Measurements from ENCODE around the gene DISC1. TPM values are rescaled to one million over a fixed set of nuclear protein-coding genes. Genes with fewer than 3 reads are reported as not detected.

The DISC1 gene
- total RNA-seq, 1 experiment from 2014 or later: 1.8 TPM

- no peak for DNase-seq (ENCODE audit: low read depth, low spot score)
- Histone ChIP-seq H2AFZ (ENCODE audit: low read depth, low read length, poor library complexity, severe bottlenecking) (no peak overlapping the region), H3K4me1 (ENCODE audit: control insufficient read depth in 1 of 2, insufficient read depth in 2 of 2, low read length in 2 of 2) (no peaks in the 10 kb centered on the region), H3K9me3 (ENCODE audit: control insufficient read depth in 1 of 2, insufficient read depth in 1 of 2, low read depth in 1 of 2, low read length in 2 of 2) (no peaks in the 10 kb centered on the region), H4K20me1 (ENCODE audit: insufficient read depth) (no peaks in the 10 kb centered on the region), H3K36me3 (ENCODE audit: control insufficient read depth in 1 of 2, insufficient read depth in 2 of 2, low read length in 2 of 2) (no peaks in the 10 kb centered on the region), H3K27me3 (ENCODE audit: insufficient read depth, low read length) (peaks cover 6% of the 10 kb centered on the region; the same call in 1 of the 2 replicates), H3K4me3 (replicated peaks in 1 of 2; ENCODE audit: low read depth in 1 of 2, low read length in 2 of 2) (no peak overlapping the region), H3K4me2 (ENCODE audit: low read length) (no peak overlapping the region), H3K9me2 (ENCODE audit: insufficient read depth) (no peaks in the 10 kb centered on the region), H3K79me2 (ENCODE audit: insufficient read depth, low read length) (no peaks in the 10 kb centered on the region), H3K9ac (ENCODE audit: low read length) (no peak overlapping the region), H3K27ac (ENCODE audit: low read depth, low read length) (no peak overlapping the region)
- ChIA-PET POLR2A (no interaction called here), CTCF (no interaction called here), RAD21 (ENCODE audit: low non-redundant PET in 1 of 2, low total read pairs in 2 of 2, uncharacterized antibody in 2 of 2, unreplicated experiment in 2 of 2) (no interaction called here)
- TF ChIP-seq EZH2phosphoT487 (IDR thresholded peaks at IDR 0.05; ENCODE audit: borderline replicate concordance): no peak
- no peak for TF ChIP-seq CEBPB (IDR thresholded peaks at IDR 0.05; ENCODE audit: low read depth)
- no peak for TF ChIP-seq SP1 (IDR thresholded peaks at IDR 0.05; ENCODE audit: low read depth)
- no peak for TF ChIP-seq CBX3 (IDR thresholded peaks at IDR 0.05; ENCODE audit: low read depth)
- no peak for TF ChIP-seq SIN3A (IDR thresholded peaks at IDR 0.05; ENCODE audit: low read depth)
- no peak for TF ChIP-seq MAX (IDR thresholded peaks at IDR 0.05)
- TF ChIP-seq ZFX (IDR thresholded peaks at IDR 0.05): no peak
- TF ChIP-seq FOSL1 (IDR thresholded peaks at IDR 0.05; ENCODE audit: low read depth): no peak
- TF ChIP-seq ATF3 (IDR thresholded peaks at IDR 0.05): no peak
- TF ChIP-seq POLR2AphosphoS5 (IDR thresholded peaks at IDR 0.05; ENCODE audit: low read depth, low read length): no peak
- TF ChIP-seq, protein P1, sequence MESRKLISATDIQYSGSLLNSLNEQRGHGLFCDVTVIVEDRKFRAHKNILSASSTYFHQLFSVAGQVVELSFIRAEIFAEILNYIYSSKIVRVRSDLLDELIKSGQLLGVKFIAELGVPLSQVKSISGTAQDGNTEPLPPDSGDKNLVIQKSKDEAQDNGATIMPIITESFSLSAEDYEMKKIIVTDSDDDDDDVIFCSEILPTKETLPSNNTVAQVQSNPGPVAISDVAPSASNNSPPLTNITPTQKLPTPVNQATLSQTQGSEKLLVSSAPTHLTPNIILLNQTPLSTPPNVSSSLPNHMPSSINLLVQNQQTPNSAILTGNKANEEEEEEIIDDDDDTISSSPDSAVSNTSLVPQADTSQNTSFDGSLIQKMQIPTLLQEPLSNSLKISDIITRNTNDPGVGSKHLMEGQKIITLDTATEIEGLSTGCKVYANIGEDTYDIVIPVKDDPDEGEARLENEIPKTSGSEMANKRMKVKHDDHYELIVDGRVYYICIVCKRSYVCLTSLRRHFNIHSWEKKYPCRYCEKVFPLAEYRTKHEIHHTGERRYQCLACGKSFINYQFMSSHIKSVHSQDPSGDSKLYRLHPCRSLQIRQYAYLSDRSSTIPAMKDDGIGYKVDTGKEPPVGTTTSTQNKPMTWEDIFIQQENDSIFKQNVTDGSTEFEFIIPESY (IDR thresholded peaks at IDR 0.05; ENCODE audit: extremely low read depth, insufficient replicate concordance, low read length): no peak
- TF ChIP-seq ZNF274 (IDR thresholded peaks at IDR 0.05; ENCODE audit: low read depth, low read length): no peak
- TF ChIP-seq CTCF (IDR thresholded peaks at IDR 0.05 in 2 of 3, conservative IDR thresholded peaks at IDR 0.05 in 1 of 3; ENCODE audit: borderline replicate concordance in 1 of 3, insufficient read depth in 1 of 3, low read depth in 2 of 3, low read length in 2 of 3): no peak
- no peak for TF ChIP-seq YY1 (IDR thresholded peaks at IDR 0.05; ENCODE audit: extremely low read depth, insufficient replicate concordance, low read depth, low read length)
- no peak for ATAC-seq
- intact Hi-C loops (cut with micrococcal nuclease): no loop called here
- no TSS peak for BruUV-seq (replicated peaks)
Observed at GRCh38 chr1:231708394-231708793, 81.8 kb downstream of the DISC1 start.
